Ramos (cell line): Measurements from ENCODE around the gene TSPAN7.

Source experiments
- in situ Hi-C: fragments of 300-500 bp; cut with MboI; formaldehyde crosslinking; loops from one replicate; pipeline ENCODE4 v1.14.3; 2022; ENCODE audit warnings: low sequenced_read_pairs; ENCODE audit not compliant: unreplicated experiment

The TSPAN7 gene

DNA sequence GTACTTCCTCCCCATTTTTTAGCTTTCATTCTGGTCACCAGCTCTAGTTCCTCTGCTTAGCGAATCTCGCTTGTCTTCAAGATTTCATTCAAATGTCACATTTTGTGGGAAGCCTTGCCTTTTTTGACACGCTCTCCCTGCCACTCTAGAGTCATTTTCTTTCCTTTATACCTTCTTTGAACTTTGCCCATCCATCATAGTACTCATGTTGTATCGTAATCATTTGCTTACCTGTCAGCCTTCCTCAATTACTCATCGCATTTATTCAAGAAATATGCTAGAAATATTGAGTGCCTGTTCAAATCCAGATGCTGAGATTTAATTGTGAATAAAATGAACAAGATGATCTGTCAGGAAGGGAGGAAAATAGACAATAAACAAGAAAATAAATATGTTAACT is 21.8 kb downstream of the TSPAN7 start:
- in situ Hi-C loops: no loop called here

DNA sequence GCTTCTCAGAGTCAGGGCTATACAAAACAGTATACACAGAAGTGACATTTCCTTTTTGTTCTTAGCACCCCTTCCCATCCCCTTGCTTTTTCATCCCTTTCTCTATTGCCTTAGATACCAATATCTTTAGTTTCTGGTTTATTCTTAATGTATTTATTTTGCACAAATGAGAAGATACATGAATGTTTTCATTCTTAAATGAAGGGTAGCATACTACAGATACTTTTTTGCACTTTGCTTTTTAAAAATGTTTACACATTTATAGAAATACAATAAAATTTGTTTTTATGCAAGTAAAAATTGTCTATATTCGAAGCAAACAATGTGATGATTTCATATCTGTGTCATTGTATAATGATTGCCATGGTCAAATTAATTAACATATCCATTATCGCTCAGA is 33.1 kb downstream of the TSPAN7 start:
- in situ Hi-C loops: no loop called here

GRCh38 chrX:38595801-38596200 is 34.5 kb downstream of the TSPAN7 start:
- in situ Hi-C loops: no loop called here

DNA sequence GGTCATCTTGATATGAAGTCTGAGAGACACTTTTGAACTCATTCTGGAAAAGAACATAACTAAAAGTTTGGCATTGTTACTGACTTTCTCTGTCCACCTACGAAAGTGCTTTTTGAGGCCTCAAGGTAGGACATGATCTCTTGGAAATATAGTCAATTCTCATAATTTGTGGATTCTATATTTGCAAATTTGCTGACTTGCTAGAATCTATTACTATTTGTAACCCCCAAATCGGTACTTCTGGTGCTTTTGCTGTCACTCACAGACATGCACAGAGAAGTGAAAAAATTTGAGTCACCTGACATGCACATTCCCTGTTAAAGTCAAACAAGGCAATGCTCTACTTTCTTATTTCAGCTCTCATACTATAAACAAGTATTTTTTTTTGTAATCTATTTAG is 35.6 kb downstream of the TSPAN7 start:
- in situ Hi-C loops: no loop called here

DNA sequence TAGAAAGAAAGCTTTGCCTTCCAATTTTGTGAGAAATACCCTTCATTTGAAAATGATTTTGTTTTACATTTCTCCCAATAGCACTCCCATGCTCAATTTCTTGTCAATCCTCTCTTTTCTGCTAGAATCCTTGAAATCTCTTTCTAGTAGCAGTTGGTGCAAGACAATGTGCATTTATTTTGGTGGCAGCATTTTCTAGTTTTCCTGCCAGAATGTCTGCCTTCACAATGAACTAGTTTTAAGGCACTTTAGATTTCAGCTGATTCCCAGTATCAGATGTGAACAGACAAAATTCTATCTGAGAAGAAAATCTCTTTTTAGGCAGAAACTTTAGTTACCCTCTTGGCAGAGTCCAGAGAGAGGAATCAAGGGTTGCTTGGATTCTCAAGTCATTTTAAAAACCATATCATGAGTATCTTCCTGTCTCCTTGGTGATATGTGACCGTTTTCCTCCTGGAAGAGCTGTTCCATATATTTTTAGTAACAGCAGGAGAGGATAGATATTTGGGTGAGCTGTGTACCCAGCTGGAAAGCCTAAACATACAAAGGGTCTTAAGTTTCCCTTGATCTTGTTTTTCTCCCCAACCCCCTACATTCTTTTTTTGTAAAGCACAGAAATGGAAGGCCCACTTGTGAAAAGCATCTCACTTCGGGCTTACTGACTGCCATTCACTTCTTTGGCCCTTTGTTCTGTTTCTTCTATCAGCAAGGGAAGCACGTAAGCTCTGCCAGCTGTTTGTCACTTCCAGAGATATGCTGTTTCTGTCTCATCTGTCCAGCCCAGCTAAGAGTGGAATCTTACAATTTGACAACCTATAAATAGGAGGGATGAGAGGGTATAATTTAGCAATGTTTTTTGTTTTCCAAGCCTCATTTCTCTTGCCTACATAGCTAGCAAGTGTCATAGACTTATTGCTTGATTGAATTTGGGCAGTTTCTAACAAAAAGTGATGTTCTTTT is 38.7 kb downstream of the TSPAN7 start:
- in situ Hi-C loops: no loop called here

DNA sequence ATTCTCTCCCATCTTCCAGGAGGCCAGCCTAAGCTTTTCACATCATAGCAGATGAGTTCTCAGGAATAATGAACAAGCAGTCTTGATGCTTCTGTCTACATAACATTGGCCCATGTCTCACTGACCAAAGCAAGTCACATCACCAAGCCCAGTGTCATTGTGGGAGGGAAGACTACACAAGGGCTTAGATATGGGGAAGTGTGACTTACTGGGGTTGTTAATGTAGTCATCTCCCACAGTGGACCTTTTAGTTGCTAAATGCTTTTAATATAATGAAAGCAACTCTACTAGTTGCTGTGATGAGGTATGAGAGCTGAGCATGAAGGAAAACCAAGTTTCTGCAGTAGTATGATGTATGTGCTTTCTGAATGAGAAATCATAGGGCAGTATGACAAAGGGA is 40.5 kb downstream of the TSPAN7 start:
- in situ Hi-C loops: no loop called here

DNA sequence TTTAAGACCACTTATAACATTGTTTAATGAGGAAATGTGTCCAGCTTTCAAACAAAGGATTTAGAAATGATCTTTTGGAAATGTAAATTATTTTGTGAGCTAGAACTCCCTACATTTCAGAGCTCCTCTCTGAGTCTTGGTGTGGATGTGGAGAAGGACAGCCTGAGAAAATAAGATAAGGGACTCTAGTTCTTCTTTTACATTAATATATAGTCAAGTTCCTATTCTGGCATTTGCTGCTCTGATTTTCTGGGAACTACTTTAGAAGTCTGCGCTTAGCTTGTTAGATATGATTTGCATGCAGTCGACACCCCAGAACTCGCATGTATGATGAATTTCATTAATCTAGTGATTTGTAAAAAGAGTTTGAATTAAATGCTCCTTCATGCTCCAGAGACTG is 45.5 kb downstream of the TSPAN7 start:
- in situ Hi-C loops: no loop called here

GRCh38 chrX:38607976-38608375 is 46.6 kb downstream of the TSPAN7 start:
- in situ Hi-C loops: no loop called here

DNA sequence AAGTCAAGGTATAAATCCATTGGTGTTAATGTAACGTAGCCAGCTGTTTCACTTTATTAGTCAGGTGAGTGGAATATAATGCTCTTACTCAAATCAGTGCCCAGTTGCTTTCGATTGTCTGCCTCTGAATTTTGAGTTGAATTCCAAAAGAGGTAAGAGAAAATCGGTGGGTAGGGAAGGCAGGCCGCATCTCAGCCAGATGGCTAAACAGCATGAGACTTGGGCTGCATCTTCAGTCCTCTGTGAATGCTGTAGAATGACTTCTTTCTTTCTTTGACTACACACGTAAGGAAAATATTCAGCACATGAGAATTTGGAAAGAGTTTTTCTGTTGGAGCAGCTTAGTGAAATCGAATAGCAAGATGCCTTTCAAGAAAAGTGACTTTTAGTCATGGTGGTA is 49.5 kb downstream of the TSPAN7 start:
- in situ Hi-C loops: no loop called here

DNA sequence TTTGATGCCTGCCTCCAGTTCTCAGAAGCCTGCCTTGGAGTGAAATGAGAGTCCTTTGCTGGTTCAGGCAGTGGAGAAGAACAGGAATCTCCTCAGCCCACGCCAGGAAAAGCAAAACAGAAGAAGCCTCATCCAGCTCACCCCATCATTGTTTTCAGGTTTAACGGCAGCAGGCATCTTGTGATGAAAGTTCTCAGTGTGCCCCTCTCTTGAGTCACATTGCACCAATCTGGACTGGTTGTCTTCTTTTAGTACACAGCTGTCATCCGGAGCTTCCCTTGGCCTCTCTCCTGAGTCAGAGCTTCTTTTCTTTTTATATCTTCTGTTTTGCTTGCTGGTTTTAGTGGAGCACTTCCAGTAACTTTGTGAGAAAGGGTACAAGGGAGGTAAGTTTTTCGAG is 50.9 kb downstream of the TSPAN7 start:
- in situ Hi-C loops: no loop called here

- in situ Hi-C loops: no loop called here
Observed at GRCh38 chrX:38614485-38614884, 53.1 kb downstream of the TSPAN7 start.

GRCh38 chrX:38616904-38617303 is 55.6 kb downstream of the TSPAN7 start:
- in situ Hi-C loops: no loop called here

GRCh38 chrX:38618180-38618579 is 56.8 kb downstream of the TSPAN7 start:
- in situ Hi-C loops: no loop called here

GRCh38 chrX:38620623-38621022 is 59.3 kb downstream of the TSPAN7 start:
- in situ Hi-C loops: no loop called here

- in situ Hi-C loops: no loop called here
Observed at GRCh38 chrX:38626296-38626695, 65.0 kb downstream of the TSPAN7 start.

- in situ Hi-C loops: no loop called here
Observed at GRCh38 chrX:38627683-38628082, 66.3 kb downstream of the TSPAN7 start.

- in situ Hi-C loops: no loop called here
Observed at GRCh38 chrX:38628587-38628986, 67.2 kb downstream of the TSPAN7 start.

- in situ Hi-C loops: no loop called here
Observed at GRCh38 chrX:38632516-38632915, 71.2 kb downstream of the TSPAN7 start.

DNA sequence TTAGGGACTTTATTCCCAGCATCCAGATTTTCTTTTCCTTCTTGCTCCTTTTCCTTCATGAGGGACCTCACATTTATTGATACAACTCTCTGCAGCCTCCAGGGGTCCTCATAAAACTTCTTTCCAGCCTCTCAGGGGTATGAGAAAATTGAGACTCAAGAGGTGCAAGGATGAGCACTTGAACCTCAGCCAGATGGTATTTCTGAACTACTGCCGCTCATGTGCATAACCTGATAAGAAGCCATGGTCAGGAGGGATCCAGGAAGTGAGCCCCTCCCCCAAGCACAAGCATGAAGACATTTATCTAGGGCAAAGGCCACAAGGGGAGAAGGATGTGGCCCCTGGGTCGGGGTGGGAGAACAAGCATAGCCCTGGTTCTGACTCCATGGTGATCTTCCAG is 73.3 kb downstream of the TSPAN7 start:
- in situ Hi-C loops: no loop called here

GRCh38 chrX:38636949-38637819 is 75.8 kb downstream of the TSPAN7 start:
- in situ Hi-C loops: no loop called here

DNA sequence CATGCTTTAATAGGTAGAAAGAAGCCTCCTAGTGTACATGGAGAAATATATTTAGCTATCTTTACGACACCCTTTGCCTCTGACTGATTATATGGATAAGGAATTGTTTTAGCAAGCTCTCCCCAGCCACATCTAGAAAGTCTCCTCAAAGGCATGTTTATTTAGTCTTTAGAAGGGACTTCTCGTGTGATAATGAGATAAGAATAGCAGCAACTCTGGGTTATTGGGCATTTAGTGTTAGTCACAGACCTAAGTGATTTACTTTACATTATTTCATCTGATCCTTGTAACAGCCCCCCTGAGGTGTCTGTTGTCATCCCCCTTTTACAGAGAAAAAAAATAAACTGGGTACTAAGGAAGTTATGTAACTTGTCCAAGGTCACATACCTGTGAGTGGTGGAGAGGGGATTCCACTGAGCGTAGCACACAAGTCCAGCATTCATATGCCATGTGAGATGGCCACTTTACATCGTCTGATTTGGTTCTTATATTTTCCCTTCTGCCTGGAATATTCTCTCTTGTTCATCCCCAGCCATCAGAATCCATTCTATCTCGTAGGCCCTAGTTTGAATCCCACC is 77.7 kb downstream of the TSPAN7 start:
- in situ Hi-C loops: no loop called here
